ENCODE data around the gene CLPSL1.

The CLPSL1 gene

GRCh38 chr6:35747877-35748276, 32.9 kb upstream of the CLPSL1 start:
- no peak for DNase-seq (ENCODE audit: low read depth)
- no peak overlapping the region for H3K4me3 ChIP-seq (ENCODE audit: control insufficient read depth, low read depth, low read length)
- TF ChIP-seq CTCF (conservative IDR thresholded peaks at IDR 0.05; ENCODE audit: control insufficient read depth, insufficient read depth, low read depth, low read length), result no peak

GRCh38 chr6:35750557-35750956, 30.3 kb upstream of the CLPSL1 start:
- no peak overlapping the region for H3K4me3 ChIP-seq (ENCODE audit: control insufficient read depth, low read depth, low read length)
- no peak for TF ChIP-seq CTCF (conservative IDR thresholded peaks at IDR 0.05; ENCODE audit: control insufficient read depth, insufficient read depth, low read depth, low read length)
- DNase-seq (ENCODE audit: low read depth), result no peak

- H3K4me3 ChIP-seq (ENCODE audit: control insufficient read depth, low read depth, low read length), result no peak overlapping the region
- DNase-seq (ENCODE audit: low read depth), result no peak
- TF ChIP-seq CTCF (conservative IDR thresholded peaks at IDR 0.05; ENCODE audit: control insufficient read depth, insufficient read depth, low read depth, low read length), result no peak
Measured at GRCh38 chr6:35751594-35751993, 29.2 kb upstream of the CLPSL1 start.

- no peak for TF ChIP-seq CTCF (conservative IDR thresholded peaks at IDR 0.05; ENCODE audit: control insufficient read depth, insufficient read depth, low read depth, low read length)
- DNase-seq (ENCODE audit: low read depth), result no peak
- H3K4me3 ChIP-seq (ENCODE audit: control insufficient read depth, low read depth, low read length), result no peak overlapping the region
Measured at GRCh38 chr6:35752330-35752729, 28.5 kb upstream of the CLPSL1 start.

- H3K4me3 ChIP-seq (ENCODE audit: control insufficient read depth, low read depth, low read length), result no peak overlapping the region
- TF ChIP-seq CTCF (conservative IDR thresholded peaks at IDR 0.05; ENCODE audit: control insufficient read depth, insufficient read depth, low read depth, low read length), result no peak
- DNase-seq (ENCODE audit: low read depth), result peak; percentile 55
Measured at GRCh38 chr6:35754452-35755277, 26.2 kb upstream of the CLPSL1 start.

- no peak overlapping the region for H3K4me3 ChIP-seq (ENCODE audit: control insufficient read depth, low read depth, low read length)
- DNase-seq (ENCODE audit: low read depth), result no peak
- TF ChIP-seq CTCF (conservative IDR thresholded peaks at IDR 0.05; ENCODE audit: control insufficient read depth, insufficient read depth, low read depth, low read length), result no peak
Measured at GRCh38 chr6:35755278-35755924, 25.4 kb upstream of the CLPSL1 start.
